PFSK-1 (cell line): ENCODE results near the gene ABCA1.
A peak's percentile ranks its signal among the peaks of the same experiment; 100 is the strongest.

Experiments used
- FOXP2 ChIP-seq: optimal IDR thresholded peaks from 2 replicates; pipeline ENCODE3; 2011; ENCODE audit warnings: borderline replicate concordance, control low read depth, inconsistent platforms; ENCODE audit not compliant: insufficient read depth; ENCODE audit errors: extremely low read length, extremely low read depth
- POLR2AphosphoS5 ChIP-seq: IDR thresholded peaks from 2 replicates; pipeline ENCODE4 v1.6.1; 2012; ENCODE audit warnings: low read depth, mild to moderate bottlenecking, control low read depth, low read length, moderate library complexity
- SIN3A ChIP-seq: IDR thresholded peaks from 2 replicates; pipeline ENCODE4 v1.6.1; 2012; ENCODE audit warnings: mild to moderate bottlenecking, low read length, moderate library complexity, borderline replicate concordance; ENCODE audit not compliant: insufficient read depth
- TAF1 ChIP-seq: IDR thresholded peaks from 2 replicates; pipeline ENCODE4 v1.6.1; 2012; ENCODE audit warnings: low read length, control low read depth, borderline replicate concordance; ENCODE audit not compliant: insufficient read depth
- TF ChIP-seq, protein P1 (sequence below), 2 experiments: IDR thresholded peaks; 2 replicates each; pipeline versions ENCODE4 v1.6.1 to v1.8.0; 2011 to 2012; ENCODE audit warnings: low read depth in 2 of 2, low read length in 2 of 2, control low read depth in 1 of 2, inconsistent platforms in 1 of 2, mild to moderate bottlenecking in 1 of 2, moderate library complexity in 1 of 2; ENCODE audit not compliant: insufficient read depth in 1 of 2

ABCA1 gene

DNA sequence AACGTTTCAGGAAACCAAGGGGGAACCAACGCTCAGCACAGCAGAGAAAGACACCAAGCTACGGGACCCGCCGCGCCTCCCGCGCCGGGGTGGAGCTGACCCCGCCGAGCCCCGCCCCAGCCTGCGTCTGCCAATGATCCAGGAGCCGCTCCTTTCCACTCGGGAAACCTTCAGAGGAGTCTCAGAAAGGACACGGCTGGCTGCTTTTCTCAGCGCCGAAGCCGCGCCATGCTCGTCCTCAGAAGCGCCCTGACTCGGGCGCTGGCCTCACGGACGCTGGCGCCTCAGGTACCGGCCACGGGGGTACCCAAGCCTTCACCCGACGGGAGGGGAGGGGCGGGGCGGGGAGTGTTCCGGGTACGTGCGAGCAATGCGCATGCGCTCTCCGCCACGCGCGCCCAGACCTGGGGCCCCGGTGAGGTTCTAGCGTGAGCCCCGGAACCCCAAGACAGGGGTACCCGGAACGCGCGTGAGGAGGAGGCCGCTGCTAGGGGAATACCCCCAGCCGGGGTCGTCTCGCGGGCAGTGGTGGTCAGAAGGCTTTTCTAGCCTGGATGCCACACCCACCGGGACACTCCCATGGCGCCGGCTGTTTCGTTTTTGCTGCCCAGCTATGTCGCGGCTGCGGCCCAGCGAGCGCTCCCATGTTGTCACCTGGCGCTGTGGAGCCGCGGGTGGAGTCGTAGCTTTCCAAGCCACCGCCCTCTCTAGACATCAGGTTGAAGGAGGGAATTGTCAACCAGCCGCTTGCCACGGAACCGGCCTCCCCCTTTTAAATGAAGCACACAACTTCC lies 180.2 kb downstream of the ABCA1 start, which contains the start of gene NIPSNAP3A:
Gene NIPSNAP3A (plus strand): TSS at position 119 of the 794 bp plus-strand sequence. CDS start 110 bp downstream, at position 229.
- peak; percentile 27; the same call in 1 of the 2 replicates for TF ChIP-seq SIN3A
- no peak for TF ChIP-seq FOXP2

DNA sequence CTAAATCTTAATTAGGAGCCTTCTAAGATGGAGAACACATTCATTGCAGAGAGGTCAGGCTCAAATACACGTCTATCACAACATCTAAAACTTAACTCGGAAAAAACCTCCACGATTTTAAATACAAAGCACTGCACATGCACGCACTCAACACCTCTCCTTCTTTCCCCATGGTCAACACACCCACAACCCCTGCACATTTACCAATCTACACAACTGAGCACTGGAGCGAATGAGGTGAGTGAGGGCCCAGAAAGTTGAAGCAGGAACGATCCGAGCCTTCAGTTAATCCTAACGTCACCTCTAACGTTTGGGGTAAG lies 180.8 kb downstream of the ABCA1 start:
- TF ChIP-seq TAF1 (no peak), SIN3A (no peak), POLR2AphosphoS5 (no peak), FOXP2 (no peak)
- TF ChIP-seq, protein P1, sequence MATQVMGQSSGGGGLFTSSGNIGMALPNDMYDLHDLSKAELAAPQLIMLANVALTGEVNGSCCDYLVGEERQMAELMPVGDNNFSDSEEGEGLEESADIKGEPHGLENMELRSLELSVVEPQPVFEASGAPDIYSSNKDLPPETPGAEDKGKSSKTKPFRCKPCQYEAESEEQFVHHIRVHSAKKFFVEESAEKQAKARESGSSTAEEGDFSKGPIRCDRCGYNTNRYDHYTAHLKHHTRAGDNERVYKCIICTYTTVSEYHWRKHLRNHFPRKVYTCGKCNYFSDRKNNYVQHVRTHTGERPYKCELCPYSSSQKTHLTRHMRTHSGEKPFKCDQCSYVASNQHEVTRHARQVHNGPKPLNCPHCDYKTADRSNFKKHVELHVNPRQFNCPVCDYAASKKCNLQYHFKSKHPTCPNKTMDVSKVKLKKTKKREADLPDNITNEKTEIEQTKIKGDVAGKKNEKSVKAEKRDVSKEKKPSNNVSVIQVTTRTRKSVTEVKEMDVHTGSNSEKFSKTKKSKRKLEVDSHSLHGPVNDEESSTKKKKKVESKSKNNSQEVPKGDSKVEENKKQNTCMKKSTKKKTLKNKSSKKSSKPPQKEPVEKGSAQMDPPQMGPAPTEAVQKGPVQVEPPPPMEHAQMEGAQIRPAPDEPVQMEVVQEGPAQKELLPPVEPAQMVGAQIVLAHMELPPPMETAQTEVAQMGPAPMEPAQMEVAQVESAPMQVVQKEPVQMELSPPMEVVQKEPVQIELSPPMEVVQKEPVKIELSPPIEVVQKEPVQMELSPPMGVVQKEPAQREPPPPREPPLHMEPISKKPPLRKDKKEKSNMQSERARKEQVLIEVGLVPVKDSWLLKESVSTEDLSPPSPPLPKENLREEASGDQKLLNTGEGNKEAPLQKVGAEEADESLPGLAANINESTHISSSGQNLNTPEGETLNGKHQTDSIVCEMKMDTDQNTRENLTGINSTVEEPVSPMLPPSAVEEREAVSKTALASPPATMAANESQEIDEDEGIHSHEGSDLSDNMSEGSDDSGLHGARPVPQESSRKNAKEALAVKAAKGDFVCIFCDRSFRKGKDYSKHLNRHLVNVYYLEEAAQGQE (IDR thresholded peaks at IDR 0.05; ENCODE audit: insufficient read depth in 1 of 2, low read depth in 2 of 2, low read length in 2 of 2), result no peak

DNA sequence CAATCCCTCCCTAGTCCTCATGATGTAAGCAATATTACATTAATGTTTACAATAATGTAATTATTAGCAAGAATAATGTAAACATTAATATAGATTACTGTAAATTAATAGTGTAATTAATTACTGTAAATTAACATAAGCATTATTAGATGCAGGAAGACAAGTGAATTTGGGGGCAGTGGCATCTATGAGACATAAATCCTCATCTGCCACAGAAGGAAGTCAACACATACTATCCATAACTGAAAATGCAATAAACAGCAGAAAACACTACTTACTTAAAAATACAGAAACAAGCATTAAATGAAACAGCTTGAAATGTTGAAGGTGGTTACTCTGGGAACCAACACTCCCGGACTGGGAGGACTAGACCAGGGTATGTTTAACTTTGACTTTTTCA lies 181.2 kb downstream of the ABCA1 start:
- no peak for TF ChIP-seq POLR2AphosphoS5
- TF ChIP-seq, protein P1 (IDR thresholded peaks at IDR 0.05; ENCODE audit: insufficient read depth in 1 of 2, low read depth in 2 of 2, low read length in 2 of 2), result no peak
- no peak for TF ChIP-seq FOXP2
- no peak for TF ChIP-seq SIN3A
- TF ChIP-seq TAF1, result no peak

DNA sequence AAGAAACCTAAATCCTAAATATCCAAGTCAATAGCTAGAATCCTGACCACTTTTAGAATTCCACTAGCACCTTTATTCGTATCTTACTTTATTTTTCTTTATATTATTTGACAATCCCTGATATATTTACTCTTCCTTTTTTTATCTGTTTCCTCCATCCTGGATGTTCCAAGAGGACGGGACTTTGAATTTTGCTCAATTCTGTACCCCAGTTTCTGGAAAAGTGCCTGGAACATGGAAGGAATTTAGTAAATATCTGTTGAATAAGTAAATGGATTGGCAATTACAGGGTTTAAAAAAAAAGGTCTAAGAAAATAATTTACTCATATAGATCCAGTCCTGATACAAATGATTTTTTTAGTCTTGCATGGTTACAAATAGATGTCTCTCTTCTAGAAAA lies 181.7 kb downstream of the ABCA1 start:
- TF ChIP-seq TAF1 (no peak), FOXP2 (no peak), SIN3A (no peak), POLR2AphosphoS5 (no peak)
- TF ChIP-seq, protein P1 (IDR thresholded peaks at IDR 0.05; ENCODE audit: insufficient read depth in 1 of 2, low read depth in 2 of 2, low read length in 2 of 2), result no peak

DNA sequence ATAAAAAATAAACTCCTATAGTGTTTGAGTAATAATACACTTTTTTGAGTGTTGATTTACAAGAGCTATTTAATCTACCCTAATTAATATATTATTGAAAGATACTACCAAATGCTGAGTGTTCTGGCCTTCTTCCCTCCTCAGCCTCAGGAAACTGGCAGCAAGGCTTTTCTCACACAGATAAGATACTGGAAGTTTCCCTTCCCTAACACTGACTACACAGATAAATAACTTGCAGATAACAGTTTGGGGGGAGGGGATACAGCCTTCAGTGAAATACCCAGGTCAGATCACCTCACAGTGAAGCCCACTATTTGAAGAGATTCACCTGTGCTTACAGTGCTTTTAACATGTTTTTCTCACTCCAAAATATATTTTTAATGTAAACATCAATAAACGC lies 182.1 kb downstream of the ABCA1 start:
- TF ChIP-seq POLR2AphosphoS5 (no peak), FOXP2 (no peak), SIN3A (no peak), TAF1 (no peak)
- TF ChIP-seq, protein P1 (IDR thresholded peaks at IDR 0.05; ENCODE audit: insufficient read depth in 1 of 2, low read depth in 2 of 2, low read length in 2 of 2), result no peak
